Muscle of leg (tissue), 11 donors: ENCODE data around the gene SLC39A11. TPM values are rescaled to one million over a fixed set of nuclear protein-coding genes. Genes with fewer than 3 reads are reported as not detected.

Source experiments
- DNase-seq: peaks from one replicate; pipeline ENCODE4 v3.0.0; 2013
- H3K27ac ChIP-seq: one replicate; pipeline ENCODE4 v1.5.1; 2013; ENCODE audit warnings: mild to moderate bottlenecking, low read length, control low read depth
- H3K27me3 ChIP-seq: one replicate; pipeline ENCODE4 v1.6.1; 2013; ENCODE audit warnings: low read length; ENCODE audit not compliant: control insufficient read depth, insufficient read depth
- H3K36me3 ChIP-seq: one replicate; pipeline ENCODE4 v1.6.1; 2013; ENCODE audit warnings: low read length; ENCODE audit not compliant: control insufficient read depth, insufficient read depth
- H3K4me1 ChIP-seq: one replicate; pipeline ENCODE4 v1.6.1; 2013; ENCODE audit warnings: low read length; ENCODE audit not compliant: control insufficient read depth, insufficient read depth
- H3K4me3 ChIP-seq: one replicate; pipeline ENCODE4 v1.5.1; 2013; ENCODE audit warnings: low read length, control low read depth
- H3K9me3 ChIP-seq: replicated peaks from 2 replicates; pipeline ENCODE4 v1.6.1; 2013; ENCODE audit warnings: low read depth, low read length; ENCODE audit not compliant: control insufficient read depth
- WGBS: methylation state at CpG from one replicate; pipeline ENCODE4 v1.1.5; 2013; ENCODE audit warnings: missing lambda C conversion rate; ENCODE audit not compliant: insufficient coverage; 5-methylcytosine and 5-hydroxymethylcytosine counted together
- polyA plus RNA-seq, 8 donors: library from polyadenylated mRNA; unstranded; fragments of 120-200 nt; gene quantifications; one replicate each; pipeline versions ENCODE4 v1.2.1 to v1.2.3, GENCODE V29; 2013; ENCODE audit warnings: inconsistent platforms in 1 of 8, low replicate concordance in 1 of 8; ENCODE audit not compliant: insufficient read length in 8 of 8, insufficient read depth in 1 of 8
- total RNA-seq: library from RNA; stranded (reverse); fragments of 120-200 nt; gene quantifications from one replicate; pipeline ENCODE4 v1.2.4, GENCODE V29; 2013

SLC39A11 gene
- total and polyA plus RNA-seq, 9 donors = 8.7 to 13.6 (median 10.0) TPM

DNA sequence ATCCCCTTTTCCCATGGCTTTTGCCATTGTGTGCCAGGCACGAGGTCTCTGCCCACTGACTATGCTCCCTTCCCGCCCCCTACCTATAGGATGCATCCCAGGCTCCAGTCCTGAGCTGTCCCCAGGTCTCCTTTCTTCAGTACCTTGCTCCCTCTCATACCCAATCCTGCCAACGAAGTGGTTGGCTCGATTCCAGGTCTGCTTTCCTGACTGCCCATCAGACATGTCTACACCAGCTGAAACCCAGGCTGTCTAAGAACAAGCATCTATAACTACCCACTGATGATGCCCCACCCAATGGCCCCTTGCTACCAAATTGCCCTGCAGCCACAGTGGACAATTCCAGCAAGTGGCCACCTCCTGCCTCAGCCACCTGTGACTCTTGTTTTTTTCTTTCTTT is 492.6 kb downstream of the SLC39A11 start:
- WGBS = 78% methylated on average over 4 of the region's 4 CpGs
- H3K36me3 ChIP-seq = no peaks in the 10 kb centered on the region
- DNase-seq = no peak
- no peaks in the 10 kb centered on the region for H3K4me1 ChIP-seq
- H3K9me3 ChIP-seq = no peaks in the 10 kb centered on the region
- no peak overlapping the region for H3K4me3 ChIP-seq
- H3K27ac ChIP-seq = no peak overlapping the region
- peaks cover 5% of the 10 kb centered on the region for H3K27me3 ChIP-seq

DNA sequence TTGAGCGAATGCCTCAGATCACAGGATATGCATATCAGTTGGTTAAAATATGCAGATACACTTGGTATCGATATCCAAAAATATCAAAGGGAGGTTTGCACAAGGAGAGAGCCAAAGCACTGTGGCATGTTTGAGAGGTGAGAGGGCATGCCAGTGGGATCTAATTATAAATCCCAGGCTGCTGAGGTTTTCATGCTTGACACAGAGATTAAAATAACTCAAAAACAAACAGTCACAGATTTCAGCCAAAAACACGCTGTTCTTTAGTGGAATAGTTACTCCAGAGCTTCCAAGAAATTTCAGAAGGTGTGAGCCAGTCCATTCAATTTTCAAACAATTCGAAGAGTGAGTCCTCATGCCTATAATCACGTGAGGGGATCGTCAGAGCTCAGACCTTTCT is 493.8 kb downstream of the SLC39A11 start:
- no peak overlapping the region for H3K4me3 ChIP-seq
- 56% methylated on average over 5 of the region's 6 CpGs for WGBS
- DNase-seq = no peak
- H3K4me1 ChIP-seq = no peaks in the 10 kb centered on the region
- peaks cover 9% of the 10 kb centered on the region for H3K27me3 ChIP-seq
- no peak overlapping the region for H3K27ac ChIP-seq
- H3K36me3 ChIP-seq = no peaks in the 10 kb centered on the region
- H3K9me3 ChIP-seq = no peaks in the 10 kb centered on the region

DNA sequence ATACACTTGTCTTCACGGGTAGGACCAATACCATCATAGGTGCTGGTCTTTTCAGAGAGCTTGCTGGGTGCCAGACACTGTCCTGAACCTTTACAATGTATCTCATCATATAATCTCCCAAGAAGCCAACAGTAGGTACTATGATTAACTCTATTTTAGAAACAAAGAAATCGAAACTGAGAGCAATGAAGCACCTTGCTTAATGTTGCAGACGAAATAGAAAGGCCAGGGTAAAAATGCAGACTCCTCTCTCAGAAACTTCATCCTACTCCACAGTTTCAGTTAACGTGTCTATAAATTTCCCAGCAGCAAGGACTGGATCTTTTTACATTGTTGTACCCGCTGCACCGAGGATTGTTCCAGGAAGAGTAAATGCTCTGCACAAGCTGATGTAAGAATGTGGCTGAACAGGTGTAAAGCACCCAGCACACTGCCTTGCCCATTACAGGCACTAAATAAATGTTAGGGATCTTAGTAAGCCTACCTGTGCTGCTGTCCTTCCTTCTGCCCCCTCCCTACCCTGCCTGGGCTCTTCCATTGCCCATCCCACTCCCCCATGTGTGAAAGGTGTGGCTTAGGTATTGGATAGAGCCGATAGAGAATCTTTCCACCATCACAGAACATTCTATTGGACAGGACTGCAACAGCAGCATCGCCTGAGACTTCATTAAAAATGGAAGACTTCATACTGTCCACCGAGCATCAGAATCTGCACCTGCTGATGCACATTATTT is 495.0 kb downstream of the SLC39A11 start:
- Histone ChIP-seq H3K4me1 (no peaks in the 10 kb centered on the region), H3K4me3 (no peak overlapping the region), H3K9me3 (no peaks in the 10 kb centered on the region), H3K27me3 (peaks cover 15% of the 10 kb centered on the region), H3K27ac (no peak overlapping the region), H3K36me3 (no peaks in the 10 kb centered on the region)
- DNase-seq = no peak
- WGBS = 80% methylated on average over 1 of the region's 9 CpGs

Other genes starting within 250 kb of the SLC39A11 start
- gene SSTR2, start 72.3 kb upstream of the SLC39A11 start, total RNA-seq = 0.53 TPM
- gene SSTR2, start 72.3 kb upstream of the SLC39A11 start, polyA plus RNA-seq = under 1 TPM; 0.48 to 0.90 (median 0.65) TPM
- gene COG1, start 100.4 kb upstream of the SLC39A11 start, total RNA-seq = 23.3 TPM
- gene COG1, start 100.4 kb upstream of the SLC39A11 start, polyA plus RNA-seq = 10 to 100 TPM; 26.2 to 41.8 (median 30.9) TPM
- not detected for gene CPSF4L, start 169.2 kb upstream of the SLC39A11 start, total RNA-seq
- gene CPSF4L, start 169.2 kb upstream of the SLC39A11 start, polyA plus RNA-seq = not detected
- gene CDC42EP4, start 219.3 kb upstream of the SLC39A11 start, total RNA-seq = 13.4 TPM
- gene CDC42EP4, start 219.3 kb upstream of the SLC39A11 start, polyA plus RNA-seq = 10 to 100 TPM; 19.8 to 30.9 (median 22.3) TPM